Lung (tissue), 16 donors: ENCODE data around the gene BPIFA3. TPM values are rescaled to one million over a fixed set of nuclear protein-coding genes. Genes with fewer than 3 reads are reported as not detected.

ENCODE experiments used
- ATAC-seq: fragments of 200-7000 bp; cut with Tn5 transposase; one replicate; pipeline ENCODE4 v1.9.1; 2020; ENCODE audit warnings: moderate number of reproducible peaks; ENCODE audit not compliant: insufficient read depth, low FRiP score
- DNase-seq, 3 donors: peaks; one replicate each; pipeline ENCODE4 v3.0.0-alpha.2; 2013 to 2017
- H3K27ac ChIP-seq, 2 donors: one replicate each; pipeline ENCODE4 v1.5.1; 2013; ENCODE audit warnings: mild to moderate bottlenecking in 2 of 2, moderate library complexity in 2 of 2, control low read depth in 1 of 2, inconsistent platforms in 1 of 2, low read depth in 1 of 2, low read length in 1 of 2
- H3K27me3 ChIP-seq, 3 donors: one replicate each; pipeline ENCODE4 v1.5.1; 2013; ENCODE audit warnings: low read length in 2 of 3; ENCODE audit not compliant: control insufficient read depth in 3 of 3, insufficient read depth in 3 of 3
- H3K36me3 ChIP-seq, 4 donors: one replicate each; pipeline ENCODE4 v1.5.1; 2013; ENCODE audit warnings: low read length in 4 of 4, mild to moderate bottlenecking in 1 of 4, moderate library complexity in 1 of 4; ENCODE audit not compliant: control insufficient read depth in 4 of 4, insufficient read depth in 4 of 4
- H3K4me1 ChIP-seq, 5 donors: one replicate each; pipeline ENCODE4 v1.5.1; 2013; ENCODE audit warnings: low read length in 5 of 5, mild to moderate bottlenecking in 2 of 5, moderate library complexity in 1 of 5; ENCODE audit not compliant: control insufficient read depth in 5 of 5, insufficient read depth in 5 of 5
- H3K4me3 ChIP-seq: one replicate; pipeline ENCODE4 v1.5.1; 2013; ENCODE audit warnings: mild to moderate bottlenecking, control low read depth, moderate library complexity
- H3K9ac ChIP-seq, 2 donors: one replicate each; pipeline ENCODE4 v1.5.1; 2013; ENCODE audit warnings: low read length in 2 of 2, control low read depth in 1 of 2; ENCODE audit not compliant: insufficient read depth in 1 of 2
- H3K9me3 ChIP-seq, 4 donors: one replicate each; pipeline ENCODE4 v1.5.1; 2013; ENCODE audit warnings: low read length in 3 of 4, mild to moderate bottlenecking in 1 of 4, moderate library complexity in 1 of 4; ENCODE audit not compliant: control insufficient read depth in 4 of 4, insufficient read depth in 3 of 4
- WGBS, 2 donors: extraction: QIAGEN DNeasy Blood & Tissue Kit; methylation state at CpG; one replicate each; pipeline ENCODE4 v1.1.7; 2013; 5-methylcytosine and 5-hydroxymethylcytosine counted together
- long read RNA-seq, 5 donors: transcript quantifications; one replicate each; lab custom pipeline, GENCODE V29; 2026
- polyA plus RNA-seq, 2 donors: library from polyadenylated mRNA; stranded (reverse); fragments of 200-250 nt; gene quantifications; one replicate each; pipeline ENCODE4 v1.2.1, GENCODE V29; 2013
- total RNA-seq, 2 donors: library from RNA; depleted of rRNA in 1 of 2; stranded (reverse); fragments of >200 nt in 1 of 2; gene quantifications; one replicate each; pipeline ENCODE4 v1.2.1, GENCODE V29; 2014 to 2021
- TF ChIP-seq, protein P1 (sequence below): IDR thresholded peaks from 2 replicates; pipeline ENCODE4 v1.5.1; 2012; ENCODE audit warnings: mild to moderate bottlenecking; ENCODE audit errors: control extremely low read depth, extremely low read depth
- donor health status: control.
- donor health status: control.
- donor health status: Bipolar disorder and iron deficiency.
- donor health status: healthy.
- donor health status: DM: yes; HTN: yes; CAD: no.

The BPIFA3 gene
- not detected for total RNA-seq
- not detected for polyA plus RNA-seq
- long read RNA-seq, donor 1, result 0 reads
- long read RNA-seq, donor 2, result 0 reads
- long read RNA-seq, donor 3, result 0 reads
- long read RNA-seq, donor 4, result 0 reads
- long read RNA-seq, donor 5, result 0 reads

DNA sequence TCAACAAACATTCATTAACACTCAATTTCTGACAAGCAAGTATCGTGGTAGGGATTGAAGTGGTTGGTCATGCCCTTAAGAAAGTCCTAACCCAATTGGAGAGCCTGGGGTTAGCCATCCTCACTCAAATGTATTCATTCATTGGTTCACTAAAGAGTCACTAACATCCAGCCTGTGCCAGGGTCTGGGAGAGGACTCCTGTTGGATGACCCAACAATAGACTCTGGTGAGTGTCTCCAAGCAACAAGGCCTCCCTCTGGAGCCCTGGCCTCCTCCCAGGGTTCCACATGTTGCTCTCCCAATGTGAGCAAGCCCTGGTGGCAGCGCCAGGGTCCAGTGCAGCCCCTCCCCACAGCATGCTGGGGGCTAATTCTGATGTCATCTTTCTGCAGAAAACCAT lies at the start of gene BPIFA3:
Gene BPIFA3, plus strand, starts transcription at position 301 of the 400 bp plus-strand sequence. CDS start 185 bp downstream, outside the sequence.
- no peak for DNase-seq
- TF ChIP-seq, protein P1, sequence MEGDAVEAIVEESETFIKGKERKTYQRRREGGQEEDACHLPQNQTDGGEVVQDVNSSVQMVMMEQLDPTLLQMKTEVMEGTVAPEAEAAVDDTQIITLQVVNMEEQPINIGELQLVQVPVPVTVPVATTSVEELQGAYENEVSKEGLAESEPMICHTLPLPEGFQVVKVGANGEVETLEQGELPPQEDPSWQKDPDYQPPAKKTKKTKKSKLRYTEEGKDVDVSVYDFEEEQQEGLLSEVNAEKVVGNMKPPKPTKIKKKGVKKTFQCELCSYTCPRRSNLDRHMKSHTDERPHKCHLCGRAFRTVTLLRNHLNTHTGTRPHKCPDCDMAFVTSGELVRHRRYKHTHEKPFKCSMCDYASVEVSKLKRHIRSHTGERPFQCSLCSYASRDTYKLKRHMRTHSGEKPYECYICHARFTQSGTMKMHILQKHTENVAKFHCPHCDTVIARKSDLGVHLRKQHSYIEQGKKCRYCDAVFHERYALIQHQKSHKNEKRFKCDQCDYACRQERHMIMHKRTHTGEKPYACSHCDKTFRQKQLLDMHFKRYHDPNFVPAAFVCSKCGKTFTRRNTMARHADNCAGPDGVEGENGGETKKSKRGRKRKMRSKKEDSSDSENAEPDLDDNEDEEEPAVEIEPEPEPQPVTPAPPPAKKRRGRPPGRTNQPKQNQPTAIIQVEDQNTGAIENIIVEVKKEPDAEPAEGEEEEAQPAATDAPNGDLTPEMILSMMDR, result no peak
- Histone ChIP-seq H3K27ac (no peak within 1 kb of the TSS), H3K9ac (no peak within 1 kb of the TSS), H3K9me3 (peaks cover 0 to 3% (median 0%) of the 10 kb centered on the region in 4 donors), H3K4me3 (no peak within 1 kb of the TSS), H3K27me3 (no peaks in the 10 kb centered on the region), H3K4me1 (no peaks in the 10 kb centered on the region), H3K36me3 (no peaks in the 10 kb centered on the region)
- WGBS, 2 donors, result 78 to 85% methylated on average over 2 of the region's 2 CpGs
- no peak for ATAC-seq

GRCh38 chr20:33167859-33168258 lies 49.3 kb upstream of the BPIFA3 start, which contains the start of gene BPIFA2:
TSS of gene BPIFA2 (plus strand) at chr20:33168159. CDS start at chr20:33169146, 987 bp downstream.
- TF ChIP-seq, protein P1, result no peak
- ATAC-seq, result no peak
- WGBS, 2 donors, result 80 to 87% methylated on average over 8 of the region's 8 CpGs

DNA sequence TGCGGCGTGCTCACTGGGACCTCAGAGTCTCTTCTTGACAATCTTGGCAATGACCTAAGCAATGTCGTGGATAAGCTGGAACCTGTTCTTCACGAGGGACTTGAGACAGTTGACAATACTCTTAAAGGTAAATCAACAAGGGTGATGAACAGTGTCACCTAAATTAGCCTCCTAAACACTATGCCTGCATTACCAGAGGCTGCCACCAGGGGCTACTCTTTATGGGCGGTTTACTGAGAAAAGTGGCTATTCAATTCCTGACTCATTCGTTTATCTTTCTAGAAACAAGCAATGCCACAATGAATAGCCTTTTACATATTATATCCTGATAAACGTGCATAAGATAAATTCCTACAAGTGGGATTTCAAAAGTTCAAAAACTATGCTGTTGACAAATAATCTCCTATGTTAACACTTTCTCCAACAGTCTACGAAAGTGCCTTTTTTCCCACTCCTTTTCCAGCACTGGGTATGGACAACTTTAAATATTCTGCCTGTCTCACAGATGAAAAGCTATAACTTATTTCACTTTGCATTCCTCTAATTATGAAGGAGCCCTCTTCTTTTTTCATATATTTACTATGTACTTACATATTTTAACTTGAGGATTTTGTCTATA lies 47.9 kb upstream of the BPIFA3 start:
- TF ChIP-seq, protein P1, result no peak
- Histone ChIP-seq H3K4me3 (no peak overlapping the region), H3K36me3 (no peaks in the 10 kb centered on the region), H3K9ac (no peak overlapping the region), H3K27ac (no peak overlapping the region), H3K9me3 (peaks cover 0 to 11% (median 1%) of the 10 kb centered on the region in 4 donors), H3K27me3 (peaks cover 0 to 2% (median 0%) of the 10 kb centered on the region in 3 donors), H3K4me1 (no peaks in the 10 kb centered on the region)
- ATAC-seq (no peak), DNase-seq (no peak)
- WGBS, 2 donors, result 57 to 59% methylated on average over 8 of the region's 8 CpGs

More at GRCh38 chr20:33167859-33168258, 49.3 kb upstream of the BPIFA3 start, which contains the start of gene BPIFA2:
- no peaks in the 10 kb centered on the region for H3K4me1 ChIP-seq
- DNase-seq, result no peak
- no peaks in the 10 kb centered on the region for H3K36me3 ChIP-seq
- H3K27ac ChIP-seq, result no peak within 1 kb of the TSS
- no peak within 1 kb of the TSS for H3K4me3 ChIP-seq
- no peak within 1 kb of the TSS for H3K9ac ChIP-seq
- H3K27me3 ChIP-seq, result peaks cover 0 to 4% (median 4%) of the 10 kb centered on the region in 3 donors
- peaks cover 0 to 11% (median 1%) of the 10 kb centered on the region in 4 donors for H3K9me3 ChIP-seq
